SK-N-SH (cell line): ENCODE measurements around the gene EVX1. TPM values are rescaled to one million over a fixed set of nuclear protein-coding genes. Genes with fewer than 3 reads are reported as not detected.
A peak's percentile ranks its signal among the peaks of the same experiment; 100 is the strongest.

Experiments used
- CTCF ChIA-PET: fragments of 300-600, 350-600 bp; formaldehyde crosslinking; extraction: SDS; loops from one replicate; lab custom pipeline; 2021; lab: Yijun Ruan, JAX
- POLR2A ChIA-PET: fragments of 350-600 bp; sonication (Branson Sonifier 250); formaldehyde crosslinking; extraction: SDS; loops from one replicate; lab custom pipeline; 2020; ENCODE audit warnings: antibody characterized with exemption, inconsistent platforms; lab: Yijun Ruan, JAX
- DNase-seq: peaks from one replicate; pipeline ENCODE4 v3.0.0; 2012
- H2AFZ ChIP-seq: fragments of 200-600 bp; sonication (generic); 2 replicates; pipeline ENCODE4 v1.8.1; 2016; ENCODE audit warnings: antibody characterized with exemption, mild to moderate bottlenecking, low read depth
- H3F3A ChIP-seq: fragments of 200-600 bp; sonication (generic); replicated peaks from 2 replicates; pipeline ENCODE3; 2016; ENCODE audit warnings: antibody characterized with exemption, mild to moderate bottlenecking; ENCODE audit not compliant: insufficient read depth
- H3K27ac ChIP-seq, 2 experiments: fragments of 200-500 bp in 1 of 2; fragments of 200-600 bp in 1 of 2; sonication (Bioruptor generic) in 1 of 2; sonication (generic), shearing (Covaris generic) in 1 of 2; 2 replicates each; pipeline versions ENCODE4 v1.5.1 to v1.6.1; 2014 to 2016; ENCODE audit warnings: low read depth in 2 of 2, inconsistent platforms in 1 of 2, low read length in 1 of 2, mild to moderate bottlenecking in 1 of 2, mixed read lengths in 1 of 2
- H3K27me3 ChIP-seq: fragments of 200-600 bp; sonication (generic), shearing (Covaris generic); 2 replicates; pipeline ENCODE4 v1.6.1; 2016; ENCODE audit warnings: mixed run types; ENCODE audit not compliant: insufficient read depth
- H3K36me3 ChIP-seq, 2 experiments: fragments of 200-500 bp in 1 of 2; fragments of 200-600 bp in 1 of 2; sonication (Bioruptor generic) in 1 of 2; sonication (generic) in 1 of 2; replicated peaks in 1 of 2; 2 replicates each; pipeline versions ENCODE3 to v1.5.1; 2014 to 2016; ENCODE audit warnings: low read length in 1 of 2, mild to moderate bottlenecking in 1 of 2; ENCODE audit not compliant: insufficient read depth in 2 of 2, control insufficient read depth in 1 of 2
- H3K4me1 ChIP-seq, 2 experiments: fragments of 200-500 bp in 1 of 2; fragments of 200-600 bp in 1 of 2; sonication (Bioruptor generic) in 1 of 2; sonication (generic), shearing (Covaris generic) in 1 of 2; 2 replicates each; pipeline versions ENCODE4 v1.5.1 to v1.6.1; 2014 to 2016; ENCODE audit warnings: low read depth in 1 of 2, low read length in 1 of 2, mixed run types in 1 of 2; ENCODE audit not compliant: insufficient read depth in 2 of 2, control insufficient read depth in 1 of 2
- H3K4me2 ChIP-seq: fragments of 200-600 bp; sonication (generic), shearing (Covaris generic); 2 replicates; pipeline ENCODE4 v1.6.1; 2017; ENCODE audit warnings: mixed run types
- H3K4me3 ChIP-seq, 2 experiments: fragments of 200-500 bp in 1 of 2; fragments of 200-600 bp in 1 of 2; sonication (Bioruptor generic) in 1 of 2; sonication (generic), shearing (Covaris generic) in 1 of 2; 2 replicates each; pipeline versions ENCODE4 v1.5.1 to v1.8.1; 2014 to 2016; ENCODE audit warnings: low read depth in 2 of 2, inconsistent platforms in 1 of 2, low read length in 1 of 2, mild to moderate bottlenecking in 1 of 2, mixed read lengths in 1 of 2, moderate library complexity in 1 of 2
- H3K79me2 ChIP-seq: fragments of 200-600 bp; sonication (generic); 2 replicates; pipeline ENCODE4 v1.8.1; 2017; ENCODE audit warnings: mild to moderate bottlenecking; ENCODE audit not compliant: insufficient read depth
- H3K9ac ChIP-seq: fragments of 200-600 bp; sonication (generic); 2 replicates; pipeline ENCODE4 v1.6.1; 2017; ENCODE audit warnings: mixed run types
- H3K9me2 ChIP-seq: fragments of 200-600 bp; sonication (generic); 2 replicates; pipeline ENCODE4 v1.6.1; 2017; ENCODE audit warnings: mixed run types
- H3K9me3 ChIP-seq: fragments of 200-600 bp; sonication (generic); 2 replicates; pipeline ENCODE4 v1.6.1; 2017; ENCODE audit warnings: mixed run types, mild to moderate bottlenecking, moderate library complexity
- H4K20me1 ChIP-seq: fragments of 200-600 bp; sonication (generic); 2 replicates; pipeline ENCODE4 v1.6.1; 2017; ENCODE audit warnings: mild to moderate bottlenecking, mixed run types; ENCODE audit not compliant: insufficient read depth
- EZH2phosphoT487 ChIP-seq: fragments of 200-600 bp; sonication (generic); IDR thresholded peaks from 2 replicates; pipeline ENCODE4 v1.6.1; 2017; ENCODE audit warnings: low read depth, mixed run types, mild to moderate bottlenecking, antibody characterized with exemption, moderate library complexity, borderline replicate concordance
- FOXM1 ChIP-seq: IDR thresholded peaks from 2 replicates; pipeline ENCODE4 v1.4.0; 2012; ENCODE audit warnings: low read depth, mild to moderate bottlenecking
- MEF2A ChIP-seq: IDR thresholded peaks from 2 replicates; pipeline ENCODE4 v1.4.0; 2012; ENCODE audit warnings: low read depth, borderline replicate concordance
- RAD21 ChIP-seq: IDR thresholded peaks from 2 replicates; pipeline ENCODE4 v1.6.1; 2012; ENCODE audit warnings: mild to moderate bottlenecking, low read length
- RCOR1 ChIP-seq: fragments of 150-350 bp; IDR thresholded peaks from 2 replicates; pipeline ENCODE4 v1.6.1; 2017; ENCODE audit warnings: antibody characterized with exemption, low read length
- RXRA ChIP-seq: IDR thresholded peaks from 2 replicates; pipeline ENCODE4 v1.4.0; 2012; ENCODE audit warnings: low read depth, mild to moderate bottlenecking, borderline replicate concordance
- TCF12 ChIP-seq: IDR thresholded peaks from 2 replicates; pipeline ENCODE4 v1.4.0; 2012
- USF1 ChIP-seq: IDR thresholded peaks from 2 replicates; pipeline ENCODE4 v1.4.0; 2012; ENCODE audit warnings: low read depth, borderline replicate concordance
- WGBS: methylation state at CpG from one replicate; pipeline ENCODE4 v1.1.6; 2017; ENCODE audit warnings: low lambda C conversion rate; 5-methylcytosine and 5-hydroxymethylcytosine counted together
- polyA plus RNA-seq, 3 experiments: library from polyadenylated mRNA; depleted of rRNA; stranded (reverse); fragments of >200 nt; gene quantifications; 2 replicates each; pipeline ENCODE4 v1.2.3, GENCODE V29; 2012

EVX1 gene
- polyA plus RNA-seq (2012; rRNA removed) = not detected in 2 replicates
- not detected in 2 replicates for polyA plus RNA-seq (2012; cell fraction: cytosol; rRNA removed)
- polyA plus RNA-seq (2012; cell fraction: nucleus; rRNA removed) = 0.01 TPM in 1 of 2 replicates, not detected in the other

GRCh38 chr7:27242555-27243339 is at the start of gene EVX1:
TSS of gene EVX1 (plus strand) at chr7:27242802. CDS start at chr7:27243031, 229 bp downstream.
- H3K27ac ChIP-seq = no peak within 1 kb of the TSS
- no peaks in the 10 kb centered on the region for H3K79me2 ChIP-seq
- peak within 1 kb of the TSS; percentile 58 for H3K4me2 ChIP-seq
- 0 out of 2 replicates have a peak, but pooled peaks have one; percentile 43 for TF ChIP-seq EZH2phosphoT487
- no peak for TF ChIP-seq FOXM1
- H3K9me2 ChIP-seq = no peaks in the 10 kb centered on the region
- peaks cover 9% of the 10 kb centered on the region; the same call in 1 of the 2 replicates for H4K20me1 ChIP-seq
- H3K36me3 ChIP-seq = no peaks in the 10 kb centered on the region
- whole genome bisulfite sequencing = 8% methylated on average over 30 of the region's 62 CpGs
- no peak within 1 kb of the TSS for H3K9ac ChIP-seq
- peaks cover 0 to 3% of the 10 kb centered on the region in 2 experiments; a peak in 1 of 4 replicates for H3K4me1 ChIP-seq
- H3K4me3 ChIP-seq = peak within 1 kb of the TSS in 1 of 2 experiments; percentile 37; a peak in 1 of 4 replicates
- H3K9me3 ChIP-seq = no peaks in the 10 kb centered on the region
- H3F3A ChIP-seq = peaks cover 4% of the 10 kb centered on the region
- CTCF ChIA-PET = interaction anchor here (0.9 to 2.3 kb wide), 3 partner anchors 32 to 162 kb away, joined by 3 to 7 read pairs (median 3); no protein-coding TSS in a partner anchor
- no peak for DNase-seq
- POLR2A ChIA-PET = no interaction called here
- no peak within 1 kb of the TSS for H2AFZ ChIP-seq
- peaks cover 100% of the 10 kb centered on the region for H3K27me3 ChIP-seq

- no peak overlapping the region for H2AFZ ChIP-seq
- no peak overlapping the region for H3K4me3 ChIP-seq
- no peaks in the 10 kb centered on the region for H3K36me3 ChIP-seq
- CTCF ChIA-PET = interaction anchor here (0.9 to 10.7 kb wide), 15 partner anchors 9 to 903 kb away, joined by 3 to 84 read pairs (median 4); partner anchors contain the start of genes HOXA11 and HOXA5
- POLR2A ChIA-PET = no interaction called here
- no peak for DNase-seq
- H3K27me3 ChIP-seq = peaks cover 88% of the 10 kb centered on the region
- H3K9me3 ChIP-seq = no peaks in the 10 kb centered on the region
- peak overlapping the region; percentile 30; the same call in 1 of the 2 replicates for H3K4me2 ChIP-seq
- H4K20me1 ChIP-seq = peaks cover 11% of the 10 kb centered on the region
- TF ChIP-seq RCOR1 = no peak
- no peak for TF ChIP-seq MEF2A
- TF ChIP-seq RXRA = no peak
- TF ChIP-seq TCF12 = no peak
- peak; percentile 89; the same call in 1 of the 2 replicates for TF ChIP-seq EZH2phosphoT487
- no peak for TF ChIP-seq RAD21
- TF ChIP-seq USF1 = no peak
- peaks cover 0 to 4% of the 10 kb centered on the region in 2 experiments; a peak in 1 of 4 replicates for H3K4me1 ChIP-seq
- no peak overlapping the region for H3K27ac ChIP-seq
- WGBS = 23% methylated on average over 29 of the region's 29 CpGs
- H3F3A ChIP-seq = peaks cover 8% of the 10 kb centered on the region
- H3K79me2 ChIP-seq = no peaks in the 10 kb centered on the region
- H3K9ac ChIP-seq = no peak overlapping the region
- H3K9me2 ChIP-seq = no peaks in the 10 kb centered on the region
Observed at GRCh38 chr7:27193335-27194001, 49.1 kb upstream of the EVX1 start.
